Suprapubic skin (tissue), 4 donors: Measurements from ENCODE around the gene TRIO. TPM values are rescaled to one million over a fixed set of nuclear protein-coding genes. Genes with fewer than 3 reads are reported as not detected.

ENCODE experiments used
- DNase-seq, 2 donors: peaks; one replicate each; pipeline ENCODE4 v3.0.0-alpha.2; 2019; ENCODE audit warnings: low spot score in 2 of 2
- H3K27ac ChIP-seq: fragments of 200-600 bp; sonication (generic); one replicate; pipeline ENCODE4 v1.5.1; 2019
- H3K27me3 ChIP-seq: fragments of 200-600 bp; sonication (generic); one replicate; pipeline ENCODE4 v1.5.1; 2019
- H3K36me3 ChIP-seq: fragments of 200-600 bp; sonication (generic); one replicate; pipeline ENCODE4 v1.5.1; 2019
- H3K4me1 ChIP-seq: fragments of 200-600 bp; sonication (generic); one replicate; pipeline ENCODE4 v1.5.1; 2019
- H3K4me3 ChIP-seq: fragments of 200-600 bp; sonication (generic); one replicate; pipeline ENCODE4 v1.5.1; 2019; ENCODE audit warnings: mild to moderate bottlenecking
- H3K9me3 ChIP-seq: fragments of 200-600 bp; sonication (generic); one replicate; pipeline ENCODE4 v1.5.1; 2019
- EP300 ChIP-seq: sonication (generic); formaldehyde crosslinking; IDR thresholded peaks from one replicate; pipeline ENCODE4 v1.6.1; 2017; ENCODE audit warnings: antibody characterized with exemption
- POLR2A ChIP-seq, 2 donors: fragments of 450-650 bp; IDR thresholded peaks; one replicate each; pipeline ENCODE4 v1.6.1; 2017; ENCODE audit warnings: antibody characterized with exemption in 2 of 2, mild to moderate bottlenecking in 2 of 2, moderate library complexity in 2 of 2
- POLR2AphosphoS5 ChIP-seq, 3 donors: sonication (generic); formaldehyde crosslinking; IDR thresholded peaks; one replicate each; pipeline ENCODE4 v1.6.1; 2017; ENCODE audit warnings: antibody characterized with exemption in 3 of 3
- WGBS: methylation state at CpG from one replicate; pipeline ENCODE4 v1.1.5; 2018; 5-methylcytosine and 5-hydroxymethylcytosine counted together
- total RNA-seq, 4 donors: library from RNA; depleted of rRNA; stranded (reverse); fragments of >200 nt; gene quantifications; one replicate each; pipeline ENCODE4 v1.1.0, GENCODE V29; 2016
- TF ChIP-seq, protein P1 (sequence below), 2 donors: fragments of 200-600 bp in 1 of 2; fragments of 450-650 bp in 1 of 2; sonication (generic) in 1 of 2; IDR thresholded peaks; one replicate each; pipeline ENCODE4 v1.5.1; 2016 to 2019; ENCODE audit warnings: antibody characterized with exemption in 2 of 2, mild to moderate bottlenecking in 1 of 2, moderate library complexity in 1 of 2

The TRIO gene
- total RNA-seq, 4 donors from 2014 or later = 62.7 to 159 (median 70.4) TPM

DNA sequence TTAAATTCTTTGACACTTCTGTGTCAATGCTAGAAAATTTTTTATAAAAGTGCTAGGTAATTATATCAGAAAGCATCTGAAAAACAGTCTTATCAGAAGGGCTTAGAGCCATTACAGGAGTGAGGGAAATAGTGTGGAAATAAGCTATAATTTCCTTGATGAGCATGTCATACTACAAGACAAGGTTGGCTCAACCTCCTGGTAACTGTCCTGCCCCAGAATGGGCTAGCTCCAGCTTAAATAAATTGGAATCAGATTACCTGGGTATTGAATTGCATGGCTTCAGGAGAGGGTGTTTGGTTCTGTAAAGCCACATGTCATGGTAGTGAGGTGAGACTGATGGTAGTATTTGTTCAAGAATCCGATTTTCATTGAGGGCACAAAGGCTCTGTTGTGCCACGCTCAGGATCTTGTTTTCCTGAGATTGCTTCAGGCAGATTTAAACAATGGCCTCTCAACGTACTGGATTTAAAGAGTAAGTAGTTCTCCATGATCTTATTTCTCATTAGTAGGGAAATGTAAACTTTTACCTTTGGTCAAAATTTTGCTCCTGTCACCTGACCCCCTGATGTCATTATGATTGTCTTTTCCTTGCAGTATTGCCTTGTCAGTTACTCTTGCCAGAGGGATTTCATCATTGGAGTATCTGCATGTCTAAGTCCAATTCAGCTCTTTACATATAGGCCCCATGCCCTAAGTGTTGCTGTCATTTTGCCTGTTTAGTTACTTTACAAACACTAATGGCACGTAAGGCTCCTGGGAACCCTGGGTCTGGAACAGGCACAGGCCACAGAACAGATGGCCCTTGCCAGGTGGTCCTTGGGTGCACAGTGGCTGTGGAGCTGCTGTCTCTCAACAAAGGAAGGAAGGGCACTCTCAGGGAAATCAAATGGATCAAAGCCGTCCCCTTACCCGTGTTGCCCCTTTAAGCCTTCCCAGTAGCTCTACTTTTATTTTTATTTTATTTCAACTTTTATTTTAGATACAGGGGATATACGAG lies 21.3 kb downstream of the TRIO start:
- no peak overlapping the region for H3K4me3 ChIP-seq
- H3K27me3 ChIP-seq = no peaks in the 10 kb centered on the region
- WGBS = 82% methylated on average over 7 of the region's 7 CpGs
- no peaks in the 10 kb centered on the region for H3K36me3 ChIP-seq
- no peak for DNase-seq
- H3K4me1 ChIP-seq = peaks cover 20% of the 10 kb centered on the region
- no peak for TF ChIP-seq POLR2A (IDR thresholded peaks at IDR 0.05)
- TF ChIP-seq EP300 = no peak
- no peak for TF ChIP-seq POLR2AphosphoS5 (IDR thresholded peaks at IDR 0.05)
- TF ChIP-seq, protein P1, sequence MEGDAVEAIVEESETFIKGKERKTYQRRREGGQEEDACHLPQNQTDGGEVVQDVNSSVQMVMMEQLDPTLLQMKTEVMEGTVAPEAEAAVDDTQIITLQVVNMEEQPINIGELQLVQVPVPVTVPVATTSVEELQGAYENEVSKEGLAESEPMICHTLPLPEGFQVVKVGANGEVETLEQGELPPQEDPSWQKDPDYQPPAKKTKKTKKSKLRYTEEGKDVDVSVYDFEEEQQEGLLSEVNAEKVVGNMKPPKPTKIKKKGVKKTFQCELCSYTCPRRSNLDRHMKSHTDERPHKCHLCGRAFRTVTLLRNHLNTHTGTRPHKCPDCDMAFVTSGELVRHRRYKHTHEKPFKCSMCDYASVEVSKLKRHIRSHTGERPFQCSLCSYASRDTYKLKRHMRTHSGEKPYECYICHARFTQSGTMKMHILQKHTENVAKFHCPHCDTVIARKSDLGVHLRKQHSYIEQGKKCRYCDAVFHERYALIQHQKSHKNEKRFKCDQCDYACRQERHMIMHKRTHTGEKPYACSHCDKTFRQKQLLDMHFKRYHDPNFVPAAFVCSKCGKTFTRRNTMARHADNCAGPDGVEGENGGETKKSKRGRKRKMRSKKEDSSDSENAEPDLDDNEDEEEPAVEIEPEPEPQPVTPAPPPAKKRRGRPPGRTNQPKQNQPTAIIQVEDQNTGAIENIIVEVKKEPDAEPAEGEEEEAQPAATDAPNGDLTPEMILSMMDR (IDR thresholded peaks at IDR 0.05) = no peak
- no peak overlapping the region for H3K27ac ChIP-seq
- H3K9me3 ChIP-seq = no peaks in the 10 kb centered on the region

DNA sequence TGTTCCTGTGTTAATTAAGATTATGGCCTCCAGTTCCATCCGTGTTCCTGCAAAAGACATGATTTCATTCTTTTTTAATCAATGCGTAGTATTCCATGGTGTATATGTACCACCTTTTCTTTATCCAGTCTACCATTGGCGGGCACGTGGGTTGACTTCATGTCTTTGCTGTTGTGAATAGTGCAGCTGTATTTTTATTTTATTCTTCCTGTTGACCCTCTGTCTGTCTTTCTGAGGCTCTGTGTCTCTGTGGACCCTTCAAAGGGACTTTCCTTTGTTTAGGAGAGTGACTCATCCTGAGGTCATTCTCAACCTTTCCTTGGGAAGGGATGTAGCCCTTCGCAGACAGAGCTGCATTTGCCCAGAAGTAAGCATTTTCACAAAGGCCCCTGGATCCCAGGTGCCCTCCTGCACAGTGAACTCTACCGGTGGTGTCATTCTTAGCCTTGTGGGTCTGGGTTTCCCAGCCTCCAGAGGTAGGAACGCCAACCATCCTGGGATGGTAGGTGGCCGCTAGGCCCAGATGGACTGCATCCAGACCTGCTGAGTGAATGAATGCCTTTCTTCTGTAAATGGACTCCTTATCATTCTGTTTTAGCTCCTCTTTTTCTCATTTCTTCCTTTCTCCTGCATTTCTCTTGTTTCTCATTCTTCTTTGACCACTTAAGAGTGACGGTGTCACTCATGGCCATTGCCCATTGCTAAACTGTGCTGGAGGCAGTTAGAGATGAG lies 22.4 kb downstream of the TRIO start:
- H3K4me3 ChIP-seq = no peak overlapping the region
- DNase-seq = no peak
- H3K4me1 ChIP-seq = peaks cover 25% of the 10 kb centered on the region
- 89% methylated on average over 9 of the region's 9 CpGs for WGBS
- no peaks in the 10 kb centered on the region for H3K9me3 ChIP-seq
- H3K27ac ChIP-seq = no peak overlapping the region
- no peak for TF ChIP-seq POLR2A (IDR thresholded peaks at IDR 0.05)
- TF ChIP-seq, protein P1 (IDR thresholded peaks at IDR 0.05) = no peak
- no peak for TF ChIP-seq EP300
- no peak for TF ChIP-seq POLR2AphosphoS5 (IDR thresholded peaks at IDR 0.05)
- H3K36me3 ChIP-seq = no peaks in the 10 kb centered on the region
- H3K27me3 ChIP-seq = no peaks in the 10 kb centered on the region

DNA sequence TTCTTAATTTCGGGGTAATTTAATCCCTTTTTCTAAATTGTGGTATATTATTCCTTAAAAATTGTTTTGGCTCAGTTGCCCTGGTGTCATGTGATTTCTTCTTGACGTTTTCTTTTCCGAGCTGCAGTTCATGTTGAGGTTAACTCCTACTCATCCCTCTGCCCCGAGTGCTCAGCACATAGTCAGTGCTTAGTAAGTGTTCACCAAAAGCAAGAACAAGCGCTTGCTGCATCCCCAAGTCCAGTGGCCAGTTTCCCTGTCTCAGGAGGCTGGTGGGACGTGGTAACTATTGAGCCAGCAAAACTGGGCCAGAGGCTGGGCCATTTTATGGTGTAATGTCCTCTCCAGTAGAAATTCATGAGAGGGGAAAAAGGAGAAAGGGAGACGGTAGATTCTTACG lies 23.3 kb downstream of the TRIO start:
- 86% methylated on average over 8 of the region's 8 CpGs for WGBS
- Histone ChIP-seq H3K27ac (no peak overlapping the region), H3K9me3 (no peaks in the 10 kb centered on the region), H3K4me3 (no peak overlapping the region), H3K36me3 (no peaks in the 10 kb centered on the region), H3K27me3 (no peaks in the 10 kb centered on the region), H3K4me1 (peaks cover 25% of the 10 kb centered on the region)
- TF ChIP-seq POLR2AphosphoS5 (IDR thresholded peaks at IDR 0.05) = no peak
- DNase-seq = no peak

DNA sequence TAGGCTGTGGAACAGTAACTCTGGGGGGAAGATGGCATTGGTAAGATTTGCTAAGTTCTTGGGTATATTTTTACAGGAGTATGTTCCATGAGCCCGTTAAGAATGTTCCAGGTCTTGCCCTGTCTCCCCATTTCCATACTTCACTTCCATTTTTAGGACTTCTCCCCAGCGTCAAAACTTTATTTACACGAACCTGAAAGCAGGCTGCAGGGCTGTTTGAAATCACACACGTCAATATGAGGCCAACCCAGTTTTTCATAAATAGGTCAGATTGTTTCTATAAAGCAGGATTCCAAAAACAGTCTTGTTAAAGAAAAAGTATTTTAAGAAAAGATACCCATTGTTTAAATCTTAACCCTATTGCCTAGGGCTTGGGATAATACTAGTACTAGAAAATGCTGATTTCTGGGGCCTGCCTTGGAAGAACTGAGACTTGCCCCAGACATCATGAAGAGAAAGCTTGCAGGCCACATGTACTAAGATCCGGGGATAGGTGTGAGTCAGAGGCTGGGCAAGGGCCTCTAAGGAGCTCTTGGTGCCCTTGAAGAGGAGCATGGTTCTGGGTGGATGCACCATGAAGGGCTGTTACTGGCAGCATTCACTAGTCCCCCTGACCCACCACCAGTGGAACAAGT lies 24.2 kb downstream of the TRIO start:
- Histone ChIP-seq H3K9me3 (no peaks in the 10 kb centered on the region), H3K4me3 (no peak overlapping the region), H3K27ac (no peak overlapping the region), H3K4me1 (peaks cover 33% of the 10 kb centered on the region), H3K27me3 (no peaks in the 10 kb centered on the region), H3K36me3 (no peaks in the 10 kb centered on the region)
- no peak for DNase-seq
- TF ChIP-seq EP300 (no peak), POLR2A (IDR thresholded peaks at IDR 0.05) (no peak), POLR2AphosphoS5 (IDR thresholded peaks at IDR 0.05) (no peak)
- TF ChIP-seq, protein P1 (IDR thresholded peaks at IDR 0.05) = no peak
- WGBS = 59% methylated on average over 5 of the region's 5 CpGs

DNA sequence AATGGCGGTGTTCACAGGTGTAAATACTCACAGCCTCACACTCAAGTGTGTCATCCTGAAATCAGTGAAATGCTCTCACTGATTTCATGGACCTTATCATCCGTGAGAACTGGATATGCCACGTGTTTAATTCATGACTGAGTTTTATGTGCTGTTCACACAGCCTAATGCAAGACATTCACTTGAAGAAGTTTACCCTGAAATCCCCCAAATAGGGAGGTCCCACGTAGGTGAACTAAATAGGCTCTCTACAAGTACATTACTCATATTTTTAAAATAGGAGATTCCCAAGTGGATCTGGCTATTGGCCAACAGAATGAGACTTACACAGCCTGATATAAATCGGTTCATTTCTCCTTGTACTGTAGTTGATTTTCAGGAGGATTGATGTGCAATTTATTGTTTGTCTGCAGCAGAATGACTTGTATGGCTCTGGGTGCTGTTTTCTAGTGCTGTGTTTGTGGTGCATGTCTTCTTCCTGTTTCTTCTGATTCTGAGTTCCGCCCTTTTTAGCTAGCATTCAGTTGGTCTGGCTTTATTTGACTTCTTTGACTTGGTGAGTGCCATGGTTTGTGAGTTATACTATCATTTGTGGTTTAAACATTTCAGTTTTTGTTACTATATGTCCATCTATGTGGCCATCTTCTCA lies 25.1 kb downstream of the TRIO start:
- DNase-seq = no peak
- no peak overlapping the region for H3K27ac ChIP-seq
- WGBS = 49% methylated on average over 6 of the region's 6 CpGs
- H3K9me3 ChIP-seq = no peaks in the 10 kb centered on the region
- peaks cover 37% of the 10 kb centered on the region for H3K4me1 ChIP-seq
- no peak overlapping the region for H3K4me3 ChIP-seq
- TF ChIP-seq POLR2A (IDR thresholded peaks at IDR 0.05) = no peak
- TF ChIP-seq, protein P1 (IDR thresholded peaks at IDR 0.05) = no peak
- no peak for TF ChIP-seq POLR2AphosphoS5 (IDR thresholded peaks at IDR 0.05)
- TF ChIP-seq EP300 = no peak
- H3K36me3 ChIP-seq = no peaks in the 10 kb centered on the region
- H3K27me3 ChIP-seq = no peaks in the 10 kb centered on the region
